HEK293 (cell line): Measurements from ENCODE around the gene EPHB3.

Experiments
- CTCF ChIA-PET: fragments of 350-600 bp; formaldehyde crosslinking; extraction: SDS; loops from one replicate; lab custom pipeline; 2021; ENCODE audit warnings: antibody characterized with exemption; lab: Yijun Ruan, JAX
- POLR2A ChIA-PET: fragments of 300-600 bp; formaldehyde crosslinking; extraction: SDS; loops from one replicate; lab custom pipeline; 2020; ENCODE audit warnings: antibody characterized with exemption, inconsistent platforms; lab: Yijun Ruan, JAX
- H3K27ac ChIP-seq: fragments of 200-500 bp; sonication (Bioruptor generic); 2 replicates; pipeline ENCODE4 v1.5.1; 2014; ENCODE audit warnings: low read depth, low read length, control low read depth, inconsistent platforms; ENCODE audit errors: extremely low read depth
- H3K36me3 ChIP-seq, 2 experiments: fragments of 200-500 bp in 1 of 2; sonication (Bioruptor generic) in 1 of 2; 1 replicate in 1 of 2; 2 replicates in 1 of 2; pipeline ENCODE4 v1.5.1; 2014 to 2017; ENCODE audit warnings: inconsistent platforms in 2 of 2, low read length in 2 of 2; ENCODE audit not compliant: control insufficient read depth in 2 of 2, insufficient read depth in 1 of 2
- H3K4me1 ChIP-seq: fragments of 200-500 bp; sonication (Bioruptor generic); 2 replicates; pipeline ENCODE4 v1.5.1; 2014; ENCODE audit warnings: mild to moderate bottlenecking, low read length, inconsistent platforms; ENCODE audit not compliant: control insufficient read depth, insufficient read depth
- H3K4me3 ChIP-seq: 2 replicates; pipeline ENCODE4 v1.5.1; 2011; ENCODE audit warnings: low read depth, mild to moderate bottlenecking, control low read depth, low read length, moderate library complexity
- H3K9me3 ChIP-seq: fragments of 200-500 bp; sonication (Bioruptor generic); 2 replicates; pipeline ENCODE4 v1.5.1; 2014; ENCODE audit warnings: low read depth, low read length, inconsistent platforms; ENCODE audit not compliant: control insufficient read depth, insufficient read depth
- AEBP2 ChIP-seq: fragments of 450-650 bp; formaldehyde crosslinking; IDR thresholded peaks from 2 replicates; pipeline ENCODE4 v1.5.1; 2016; ENCODE audit warnings: missing biosample characterization, missing genetic modification characterization, borderline replicate concordance
- ATF2 ChIP-seq: fragments of 450-650 bp; formaldehyde crosslinking; IDR thresholded peaks from 2 replicates; pipeline ENCODE4 v1.5.1; 2016; ENCODE audit warnings: missing biosample characterization, missing genetic modification characterization, low read depth
- ELK4 ChIP-seq: IDR thresholded peaks from 2 replicates; pipeline ENCODE4 v1.6.1; 2011; ENCODE audit warnings: mild to moderate bottlenecking, low read depth, low read length, borderline replicate concordance
- KLF10 ChIP-seq: fragments of 450-650 bp; IDR thresholded peaks from 2 replicates; pipeline ENCODE4 v1.5.1; 2018; ENCODE audit warnings: missing biosample characterization, mild to moderate bottlenecking, missing genetic modification characterization
- KLF9 ChIP-seq: fragments of 450-650 bp; formaldehyde crosslinking; IDR thresholded peaks from 2 replicates; pipeline ENCODE4 v1.5.1; 2016; ENCODE audit warnings: missing biosample characterization, missing genetic modification characterization, low read depth
- MEIS1 ChIP-seq: sonication (generic); formaldehyde crosslinking; IDR thresholded peaks from 2 replicates; pipeline ENCODE4 v1.8.1; 2022; ENCODE audit warnings: missing genetic modification reagents, mild to moderate bottlenecking, borderline replicate concordance
- OSR2 ChIP-seq: fragments of 450-650 bp; formaldehyde crosslinking; IDR thresholded peaks from 2 replicates; pipeline ENCODE4 v1.5.1; 2016; ENCODE audit warnings: missing biosample characterization, missing genetic modification characterization
- PRDM6 ChIP-seq: fragments of 450-650 bp; formaldehyde crosslinking; IDR thresholded peaks from 2 replicates; pipeline ENCODE4 v1.5.1; 2017; ENCODE audit warnings: missing biosample characterization, missing genetic modification characterization
- TCF7L2 ChIP-seq: IDR thresholded peaks from 2 replicates; pipeline ENCODE4 v1.6.1; 2011; ENCODE audit warnings: low read depth, mild to moderate bottlenecking, inconsistent platforms, low read length, moderate library complexity, borderline replicate concordance
- TRIM28 ChIP-seq: IDR thresholded peaks from 2 replicates; pipeline ENCODE4 v1.6.1; 2011; ENCODE audit warnings: low read length, control low read depth, borderline replicate concordance
- ZBTB10 ChIP-seq: fragments of 450-650 bp; formaldehyde crosslinking; IDR thresholded peaks from 2 replicates; pipeline ENCODE4 v1.5.1; 2016; ENCODE audit warnings: missing biosample characterization, missing genetic modification characterization
- ZBTB26 ChIP-seq: fragments of 450-650 bp; formaldehyde crosslinking; optimal IDR thresholded peaks from 2 replicates; pipeline ENCODE3; 2016; ENCODE audit warnings: missing biosample characterization, mild to moderate bottlenecking, missing genetic modification characterization
- ZFHX2 ChIP-seq: fragments of 450-650 bp; formaldehyde crosslinking; conservative IDR thresholded peaks from 2 replicates; pipeline ENCODE4 v1.5.1; 2016; ENCODE audit warnings: missing biosample characterization, missing genetic modification characterization
- ZFP3 ChIP-seq: fragments of 450-650 bp; formaldehyde crosslinking; IDR thresholded peaks from 2 replicates; pipeline ENCODE4 v1.5.1; 2016; ENCODE audit warnings: low read depth, missing biosample characterization, missing genetic modification characterization
- ZFP69B ChIP-seq: fragments of 450-650 bp; formaldehyde crosslinking; IDR thresholded peaks from 2 replicates; pipeline ENCODE4 v1.5.1; 2016; ENCODE audit warnings: missing biosample characterization, missing genetic modification characterization
- ZNF121 ChIP-seq: fragments of 450-650 bp; formaldehyde crosslinking; IDR thresholded peaks from 2 replicates; pipeline ENCODE4 v1.5.1; 2016; ENCODE audit warnings: missing biosample characterization, missing genetic modification characterization
- ZNF132 ChIP-seq: fragments of 450-650 bp; formaldehyde crosslinking; IDR thresholded peaks from 2 replicates; pipeline ENCODE4 v1.5.1; 2017; ENCODE audit warnings: missing biosample characterization, missing genetic modification characterization, borderline replicate concordance
- ZNF23 ChIP-seq: fragments of 450-650 bp; formaldehyde crosslinking; IDR thresholded peaks from 2 replicates; pipeline ENCODE4 v1.5.1; 2016; ENCODE audit warnings: missing biosample characterization, missing genetic modification characterization, borderline replicate concordance
- ZNF555 ChIP-seq: fragments of 450-650 bp; formaldehyde crosslinking; conservative IDR thresholded peaks from 2 replicates; pipeline ENCODE4 v1.5.1; 2017; ENCODE audit warnings: missing biosample characterization, mild to moderate bottlenecking, missing genetic modification characterization, inconsistent platforms
- ZNF626 ChIP-seq: fragments of 450-650 bp; sonication (Bioruptor Pico); formaldehyde crosslinking; IDR thresholded peaks from 2 replicates; pipeline ENCODE4 v1.5.1; 2018; ENCODE audit warnings: missing biosample characterization, missing genetic modification characterization, inconsistent platforms
- ZNF639 ChIP-seq: fragments of 450-650 bp; formaldehyde crosslinking; IDR thresholded peaks from 2 replicates; pipeline ENCODE4 v1.5.1; 2016; ENCODE audit warnings: missing biosample characterization, missing genetic modification characterization
- ZNF660 ChIP-seq: fragments of 450-650 bp; IDR thresholded peaks from 2 replicates; pipeline ENCODE4 v1.5.1; 2018; ENCODE audit warnings: missing biosample characterization, mild to moderate bottlenecking, missing genetic modification characterization
- ZNF792 ChIP-seq: fragments of 450-650 bp; formaldehyde crosslinking; IDR thresholded peaks from 2 replicates; pipeline ENCODE4 v1.5.1; 2016; ENCODE audit warnings: missing biosample characterization, missing genetic modification characterization

The EPHB3 gene

GRCh38 chr3:184560531-184560930 is 1.1 kb upstream of the EPHB3 start (continued):
- TF ChIP-seq MEIS1 (CRISPR knock-in tag) (no peak), ZNF626 (tag by site-specific recombination) (no peak), ZNF639 (tag by site-specific recombination) (no peak), TCF7L2 (no peak), KLF9 (no peak), ZNF23 (tag by site-specific recombination) (no peak), TRIM28 (no peak), AEBP2 (tag by site-specific recombination) (no peak)
- TF ChIP-seq, all 188 proteins: peak for 0

- peak overlapping the region; percentile 66 for H3K4me3 ChIP-seq
- POLR2A ChIA-PET = interaction anchor here (0.8 to 1.6 kb wide), 13 partner anchors 7 to 251 kb away, joined by 3 to 13 read pairs (median 4); partner anchors contain the start of gene MAGEF1
- CTCF ChIA-PET = interaction anchor here (0.6 to 2.2 kb wide), 39 partner anchors 8 to 616 kb away, joined by 3 to 25 read pairs (median 4); partner anchors contain the start of gene MAGEF1
- TF ChIP-seq ZBTB10 (tag by site-specific recombination) (peak; percentile 71), PRDM6 (no peak), OSR2 (tag by site-specific recombination) (no peak), ZNF792 (tag by site-specific recombination) (no peak), KLF10 (tag by site-specific recombination) (no peak), ZNF660 (tag by site-specific recombination) (no peak), ELK4 (no peak), ZNF555 (tag by site-specific recombination) (no peak), ZFP3 (tag by site-specific recombination) (no peak), ZNF121 (tag by site-specific recombination) (no peak; the same call in 1 of the 2 replicates), ZFHX2 (tag by site-specific recombination) (peak; percentile 34; the same call in 1 of the 2 replicates), ZFP69B (tag by site-specific recombination) (no peak), ATF2 (tag by site-specific recombination) (no peak), ZNF132 (tag by site-specific recombination) (no peak), KLF9 (0 out of 2 replicates have a peak, but pooled peaks have one; percentile 10), ZBTB26 (tag by site-specific recombination) (peak; percentile 53)
Observed at GRCh38 chr3:184561913-184562877, 610 bp downstream of the EPHB3 start.

More at GRCh38 chr3:184561913-184562877, 610 bp downstream of the EPHB3 start:
- H3K9me3 ChIP-seq = no peaks in the 10 kb centered on the region
- H3K4me1 ChIP-seq = peaks cover 3% of the 10 kb centered on the region; the same call in 1 of the 2 replicates
- H3K36me3 ChIP-seq = no peaks in the 10 kb centered on the region
- H3K27ac ChIP-seq = peak overlapping the region; percentile 28; the same call in 1 of the 2 replicates
